GM15510 (cell line): ENCODE results near the gene PTPRN2.

ENCODE experiments used
- POLR2A ChIP-seq: IDR thresholded peaks from 3 replicates; pipeline ENCODE4 v1.6.1; 2011; ENCODE audit warnings: borderline replicate concordance; ENCODE audit not compliant: insufficient read length; ENCODE audit errors: extremely low read depth

Gene PTPRN2

DNA sequence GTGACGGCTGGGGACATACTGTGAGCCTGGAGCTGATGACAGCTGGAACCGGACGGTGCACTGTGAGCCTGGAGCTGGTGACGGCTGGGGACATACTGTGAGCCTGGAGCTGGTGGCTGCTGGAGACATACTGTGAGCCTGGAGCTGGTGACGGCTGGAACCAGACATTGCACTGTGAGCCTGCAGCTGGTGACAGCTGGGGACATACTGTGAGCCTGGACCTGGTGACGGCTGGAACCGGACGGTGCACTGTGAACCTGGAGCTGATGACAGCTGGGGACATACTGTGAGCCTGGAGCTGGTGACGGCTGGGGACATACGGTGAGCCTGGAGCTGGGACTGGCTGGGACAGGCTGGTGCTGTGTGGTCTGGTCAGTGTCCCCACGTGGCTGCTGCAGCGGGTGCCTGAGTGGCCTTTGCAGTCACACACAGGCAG, 47.9 kb downstream of the PTPRN2 start:
- no peak for TF ChIP-seq POLR2A

DNA sequence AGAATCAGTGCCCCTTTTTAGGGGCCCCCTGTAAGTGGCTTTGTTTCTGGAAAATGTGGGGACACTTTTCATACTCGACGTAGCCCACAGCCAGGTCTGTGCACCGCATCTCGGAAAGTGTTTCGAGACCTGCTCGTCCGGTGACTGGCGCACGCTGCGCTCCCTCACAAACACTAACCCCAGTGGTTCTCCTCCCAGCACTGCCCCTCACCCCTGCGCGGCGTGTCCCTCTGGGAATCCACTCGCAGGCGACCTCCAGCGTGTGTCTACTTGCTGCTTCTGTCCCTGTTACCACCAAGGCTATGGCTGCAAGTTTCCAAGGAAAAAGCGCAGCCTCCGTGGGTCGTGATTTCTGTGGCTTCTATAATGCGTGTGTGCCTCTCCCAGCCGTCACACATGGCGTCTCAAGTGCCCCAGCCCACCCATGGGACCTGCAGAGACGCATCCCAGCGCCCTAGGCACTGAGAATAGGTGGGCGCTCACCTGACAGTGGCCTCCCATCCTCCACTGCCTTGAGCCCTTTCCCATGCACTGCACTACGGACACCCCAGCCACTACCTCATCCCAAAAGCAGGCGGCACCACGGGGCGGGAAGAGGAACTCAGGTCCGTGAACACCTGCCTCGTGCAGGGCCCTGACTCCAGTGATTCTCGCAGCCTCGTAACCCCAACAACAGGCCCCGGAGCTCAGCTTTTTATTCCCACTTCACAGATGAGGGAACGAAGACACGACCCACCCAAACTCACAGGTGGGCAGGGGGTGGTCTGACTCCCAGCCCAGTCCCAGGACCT, 49.3 kb downstream of the PTPRN2 start:
- TF ChIP-seq POLR2A: no peak

DNA sequence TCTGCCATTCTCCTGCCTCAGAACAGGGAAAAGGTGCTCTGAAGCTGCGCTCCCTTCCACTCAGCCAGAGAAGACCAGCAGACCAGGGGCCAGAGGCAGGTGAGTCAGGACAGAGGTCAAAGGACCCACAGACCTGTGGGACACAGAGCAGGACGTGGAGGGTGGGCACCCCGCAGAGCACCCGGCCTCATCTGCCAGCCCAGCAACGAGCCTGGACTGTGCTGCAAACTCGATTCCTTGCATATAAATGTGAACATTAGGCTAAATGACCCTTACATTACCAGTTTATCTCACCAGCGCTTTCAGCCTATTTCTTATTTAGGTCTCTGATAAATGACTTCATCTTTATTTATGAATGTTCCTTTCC, 50.1 kb downstream of the PTPRN2 start:
- TF ChIP-seq POLR2A: no peak

DNA sequence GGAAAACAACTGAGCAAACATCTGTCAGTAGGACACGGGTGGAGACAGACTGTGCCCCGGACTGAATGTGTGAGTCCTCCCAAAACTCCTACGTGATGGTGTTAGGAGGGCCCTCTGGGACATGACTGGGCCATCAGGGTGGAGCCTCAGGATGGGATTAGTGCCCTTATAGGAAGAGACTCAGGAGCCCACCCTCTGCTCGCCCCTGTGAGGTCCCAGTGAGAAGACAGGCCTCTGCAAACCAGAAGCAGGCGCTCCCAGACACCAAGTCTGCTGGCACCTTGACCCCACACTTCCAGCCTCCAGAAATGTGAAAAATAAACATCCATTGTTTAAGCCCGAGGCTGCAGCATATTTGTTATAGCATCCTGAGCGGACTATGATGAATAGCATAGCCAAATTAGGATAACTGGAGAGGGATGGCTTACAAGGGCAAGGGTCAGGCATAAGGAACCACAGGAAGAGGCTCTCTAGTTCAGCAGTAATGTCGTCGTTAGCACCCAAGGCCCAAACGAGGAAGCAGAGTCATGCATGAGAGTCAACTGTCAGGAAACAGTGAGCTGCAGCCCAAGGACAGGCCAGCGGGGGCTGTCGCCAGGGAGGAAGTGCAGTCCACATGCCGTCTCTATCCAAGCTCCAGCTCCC, 50.6 kb downstream of the PTPRN2 start:
- no peak for TF ChIP-seq POLR2A

DNA sequence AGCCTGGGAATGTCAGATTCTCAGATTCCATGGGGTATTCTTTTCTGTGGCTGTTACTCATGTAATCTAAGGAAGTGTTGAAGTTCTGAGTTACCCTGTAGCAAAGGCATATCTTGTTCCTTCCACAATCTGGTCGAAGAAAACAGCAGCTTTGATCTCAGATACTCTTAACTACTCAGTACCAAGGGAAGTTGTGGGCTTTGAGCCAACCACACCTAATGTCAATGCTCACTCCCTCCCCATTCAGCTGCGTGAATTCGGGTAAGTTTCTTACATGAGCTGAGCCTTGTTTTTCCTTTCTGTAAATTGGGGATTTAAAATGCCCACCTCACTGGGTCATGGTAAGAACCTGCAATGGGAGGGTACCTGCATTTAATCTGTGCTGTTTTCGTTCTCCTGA, 52.5 kb downstream of the PTPRN2 start:
- TF ChIP-seq POLR2A: no peak

DNA sequence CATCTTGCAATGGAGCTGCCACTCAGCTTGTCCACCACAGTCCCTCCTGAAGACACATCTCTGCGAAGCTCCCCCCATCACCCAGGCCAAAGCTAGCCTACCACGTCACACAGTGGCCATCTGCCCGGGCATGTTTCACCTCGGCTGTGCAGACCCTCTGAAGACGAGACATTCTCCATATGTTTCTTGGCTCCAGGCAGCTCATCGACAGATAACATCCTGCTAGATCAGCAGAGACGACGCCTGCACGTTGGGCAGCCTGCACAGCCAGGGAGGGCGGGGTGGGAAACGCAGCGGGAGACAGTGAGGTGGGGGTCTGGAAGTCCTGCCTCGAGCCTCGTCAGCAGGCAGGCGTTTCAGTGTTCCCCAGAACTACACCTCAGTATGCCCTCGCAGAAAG, 53.0 kb downstream of the PTPRN2 start:
- TF ChIP-seq POLR2A: no peak

DNA sequence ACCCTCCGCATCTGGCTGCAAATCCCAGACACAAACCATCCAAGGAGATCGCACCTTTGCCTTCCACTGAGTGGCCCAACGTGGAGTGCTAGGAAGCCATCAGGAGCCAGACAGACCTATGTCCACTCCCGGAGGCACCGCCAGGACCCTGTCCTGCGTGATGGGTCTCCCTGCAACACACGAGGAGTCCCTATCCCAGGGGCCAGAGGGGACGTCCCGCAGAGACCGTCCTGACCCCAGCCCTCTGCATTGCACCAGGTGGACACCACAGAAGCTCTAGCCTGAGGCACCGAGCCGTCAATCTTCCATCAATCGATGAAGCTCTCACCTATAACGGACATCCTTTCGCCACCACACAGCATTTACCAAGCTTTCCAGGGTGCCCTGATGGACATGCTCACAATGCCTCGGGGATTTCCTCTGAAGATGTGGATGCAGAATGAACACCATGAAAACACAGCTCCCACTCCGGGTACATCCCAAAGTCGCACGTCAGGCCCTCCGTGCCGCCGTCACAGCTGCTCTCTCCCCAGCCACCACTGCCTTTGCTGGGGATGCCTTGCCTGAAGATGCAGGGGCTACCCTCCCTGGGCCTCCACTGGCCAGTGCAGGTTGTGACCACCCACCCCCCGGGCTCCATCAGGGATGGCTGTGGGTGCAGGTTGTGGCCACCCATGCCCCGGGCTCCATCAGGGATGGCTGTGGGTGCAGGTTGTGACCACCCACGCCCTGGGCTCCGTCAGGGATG, 54.1 kb downstream of the PTPRN2 start:
- TF ChIP-seq POLR2A: no peak

DNA sequence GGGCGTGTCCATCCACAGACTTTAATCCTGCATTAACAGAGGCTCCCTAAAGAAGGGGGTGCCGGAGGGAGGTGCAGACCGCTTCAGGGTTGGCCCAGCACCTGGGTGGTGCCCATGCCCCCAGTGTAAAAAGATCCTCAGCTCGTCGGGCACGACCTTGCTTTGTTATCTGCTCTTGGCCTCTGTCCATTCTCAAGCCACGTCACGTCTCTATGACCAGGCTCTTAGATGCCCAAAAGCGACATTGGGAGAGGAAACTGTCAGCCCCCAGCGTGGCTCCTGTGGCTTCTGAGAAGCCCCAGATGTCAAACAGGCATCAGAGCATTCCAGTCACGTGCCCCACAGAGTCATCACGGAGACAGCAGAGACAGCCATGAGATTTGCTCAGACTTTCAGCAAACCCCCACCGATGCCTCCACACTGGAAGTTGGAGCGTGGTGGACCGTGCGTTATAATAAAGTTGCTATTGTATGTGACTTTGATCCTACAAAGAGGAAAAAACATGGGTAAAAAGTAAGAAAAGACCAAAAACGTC, 55.5 kb downstream of the PTPRN2 start:
- no peak for TF ChIP-seq POLR2A

DNA sequence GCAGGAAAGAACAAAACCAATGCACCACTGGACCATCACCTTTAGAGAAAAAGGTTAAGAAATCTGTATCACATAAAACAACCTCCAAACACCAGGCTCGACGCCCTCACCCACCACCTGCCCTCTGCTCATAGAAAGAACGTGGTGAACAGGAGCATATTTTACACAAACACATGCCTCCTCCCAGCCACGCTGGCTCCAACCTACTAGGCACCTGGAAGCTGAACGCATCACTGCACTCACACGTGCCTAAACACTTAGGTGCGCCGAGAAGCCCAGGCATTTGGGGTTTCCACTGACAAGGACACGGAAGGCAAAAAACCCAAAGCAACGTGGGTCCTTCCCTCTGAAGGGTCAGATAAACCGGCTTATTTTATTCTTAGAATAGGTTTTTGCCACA, 56.0 kb downstream of the PTPRN2 start:
- TF ChIP-seq POLR2A: no peak

DNA sequence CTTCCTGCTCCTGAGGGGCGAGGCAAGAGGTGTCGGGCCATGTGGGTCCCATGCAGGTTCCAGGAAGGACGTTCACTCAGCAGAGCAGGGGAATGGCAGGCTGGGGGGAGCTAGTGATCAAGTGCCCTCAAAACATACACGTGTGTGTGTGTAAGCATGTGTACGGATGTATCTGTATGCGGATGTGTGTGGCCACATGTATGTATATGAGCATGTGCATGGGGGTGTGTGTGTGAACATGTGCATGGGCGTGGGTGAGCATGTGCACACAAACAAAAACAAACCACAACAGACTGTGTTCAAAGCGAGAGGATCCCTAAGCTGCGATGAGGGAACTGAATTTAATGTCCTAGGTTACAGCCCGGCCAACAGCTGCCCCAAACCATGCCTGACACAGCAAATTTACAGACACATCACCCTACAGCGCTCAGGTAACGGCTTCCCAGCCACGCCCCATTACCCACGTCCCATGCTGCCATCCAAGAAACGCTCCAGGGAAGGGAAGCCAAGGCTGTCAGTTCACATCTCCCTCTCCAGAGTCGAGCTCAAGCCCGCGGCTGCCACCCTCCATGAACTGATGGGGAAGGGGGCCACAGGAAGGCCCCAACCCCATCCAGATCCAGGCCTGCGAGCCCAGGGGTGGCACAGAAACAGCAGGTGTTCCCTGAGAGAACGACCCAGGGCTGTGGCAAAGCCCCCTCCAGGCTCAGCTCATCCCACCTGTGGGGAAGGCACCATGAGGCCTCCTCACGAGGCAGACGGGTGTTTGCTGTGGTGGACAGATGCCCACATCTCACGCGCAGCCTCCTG, 56.6 kb downstream of the PTPRN2 start:
- no peak for TF ChIP-seq POLR2A

DNA sequence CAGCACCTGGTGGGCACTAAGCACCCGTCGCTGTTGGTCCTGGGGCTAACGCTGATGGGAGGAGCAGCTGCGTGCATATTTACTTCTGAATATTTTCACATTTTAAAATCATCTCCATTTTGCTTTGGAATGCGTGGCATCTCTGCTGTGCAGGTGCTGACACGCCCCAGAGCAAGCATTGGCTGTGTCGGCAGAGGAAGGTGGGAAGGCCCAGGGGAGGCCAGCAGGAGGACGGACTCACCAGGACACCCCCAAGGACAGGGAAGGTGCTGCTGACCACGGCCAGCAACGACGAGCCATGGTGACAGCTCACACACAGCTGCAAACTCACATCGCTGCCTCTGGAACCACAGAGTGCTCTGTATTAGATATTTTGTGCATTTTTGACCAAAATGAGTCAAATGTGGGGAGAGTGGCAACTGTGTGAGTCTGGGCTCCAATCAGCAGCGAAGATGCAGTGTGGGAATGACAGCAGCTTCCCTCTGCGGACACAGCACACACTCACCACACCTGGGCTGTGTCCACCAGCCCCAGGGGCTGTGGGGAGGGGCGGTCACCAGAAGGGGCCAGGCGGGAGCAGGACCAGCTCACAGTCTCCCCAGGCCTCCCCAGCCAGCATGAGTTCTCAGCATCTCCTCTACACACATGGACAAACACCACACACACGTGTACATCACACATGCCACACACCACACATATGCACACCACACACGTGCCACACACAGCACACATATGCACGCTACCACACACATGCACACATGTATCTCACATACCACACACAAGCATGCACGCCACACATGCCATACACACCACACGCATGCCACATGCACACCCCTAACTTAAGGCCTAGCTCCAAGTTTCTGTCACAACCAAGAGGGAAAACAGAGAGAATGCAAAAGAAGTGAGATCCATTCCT, 58.2 kb downstream of the PTPRN2 start:
- no peak for TF ChIP-seq POLR2A

DNA sequence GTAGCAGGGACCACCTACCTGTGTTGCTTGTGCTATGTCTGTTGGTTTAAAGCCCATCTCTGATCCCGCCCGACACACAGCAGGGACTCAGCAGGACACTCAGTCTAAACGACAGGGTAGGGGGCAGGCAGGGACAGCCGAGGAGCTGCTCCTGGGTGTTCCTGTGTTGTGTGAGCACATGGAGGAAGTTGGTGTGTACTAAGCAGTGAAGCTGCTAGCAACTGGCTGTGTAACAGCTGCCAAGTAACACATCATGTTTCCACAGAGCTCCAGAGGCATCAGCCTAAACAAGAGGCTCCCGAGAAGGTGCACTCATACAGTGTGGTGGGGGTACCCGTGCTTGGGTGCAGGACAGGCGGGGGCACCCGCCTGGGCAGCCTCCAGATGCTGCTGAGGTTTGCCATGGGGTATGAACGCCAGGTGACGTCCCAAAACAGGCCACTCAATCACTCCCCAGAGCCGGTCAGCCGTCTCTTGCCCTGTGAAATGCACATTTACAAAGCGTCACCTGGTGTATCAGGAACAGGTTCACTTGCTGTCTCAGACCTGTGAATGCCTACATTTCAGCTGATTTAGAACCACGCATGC, 59.6 kb downstream of the PTPRN2 start:
- no peak for TF ChIP-seq POLR2A

DNA sequence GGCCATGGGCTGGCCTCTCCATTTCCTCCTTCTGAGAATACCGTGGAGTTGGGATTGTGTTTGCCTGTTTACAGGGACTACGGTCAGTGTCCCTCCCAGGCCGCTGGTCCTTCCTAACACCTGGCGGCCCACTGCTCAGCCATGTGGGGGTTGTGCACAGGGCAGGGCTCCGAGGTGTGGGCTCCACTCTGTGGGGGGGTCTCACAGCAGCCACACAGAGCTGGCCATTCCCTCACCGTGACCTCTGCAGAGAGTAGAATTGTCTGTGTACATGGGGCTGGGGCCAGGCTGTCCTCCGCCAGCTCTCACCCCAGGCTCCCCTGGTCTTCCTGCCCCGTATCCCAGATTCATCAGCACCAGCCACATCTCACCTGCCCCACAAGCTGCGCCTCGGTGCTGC, 60.1 kb downstream of the PTPRN2 start:
- TF ChIP-seq POLR2A: no peak
